ENCODE measurements around the gene MDK.
A peak's percentile ranks its signal among the peaks of the same experiment; 100 is the strongest.
"Not testable (repeated sequence)": the region's sequence is repeated elsewhere in the genome, so short reads cannot be mapped to it uniquely, and the experiment has no call there.

Gene MDK

GRCh38 chr11:46366661-46367161 lies 14.8 kb upstream of the MDK start:
- no peak for DNase-seq (ENCODE audit: low read depth)
- no peak for TF ChIP-seq CTCF (conservative IDR thresholded peaks at IDR 0.05; ENCODE audit: control insufficient read depth, insufficient read depth, low read depth, low read length)
- no peak overlapping the region for H3K4me3 ChIP-seq (ENCODE audit: control insufficient read depth, low read depth, low read length)

GRCh38 chr11:46367244-46367915 lies 14.1 kb upstream of the MDK start:
- DNase-seq (ENCODE audit: low read depth), result peak; percentile 68
- no peak overlapping the region for H3K4me3 ChIP-seq (ENCODE audit: control insufficient read depth, low read depth, low read length)
- TF ChIP-seq CTCF (conservative IDR thresholded peaks at IDR 0.05; ENCODE audit: control insufficient read depth, insufficient read depth, low read depth, low read length), result peak; percentile 68

GRCh38 chr11:46367916-46368267 lies 13.6 kb upstream of the MDK start:
- no peak for TF ChIP-seq CTCF (conservative IDR thresholded peaks at IDR 0.05; ENCODE audit: control insufficient read depth, insufficient read depth, low read depth, low read length)
- DNase-seq (ENCODE audit: low read depth), result no peak
- H3K4me3 ChIP-seq (ENCODE audit: control insufficient read depth, low read depth, low read length), result no peak overlapping the region

GRCh38 chr11:46369458-46370152 lies 11.9 kb upstream of the MDK start:
- peak; percentile 67 for DNase-seq (ENCODE audit: low read depth)
- TF ChIP-seq CTCF (conservative IDR thresholded peaks at IDR 0.05; ENCODE audit: control insufficient read depth, insufficient read depth, low read depth, low read length), result peak; percentile 84
- H3K4me3 ChIP-seq (ENCODE audit: control insufficient read depth, low read depth, low read length), result no peak overlapping the region

GRCh38 chr11:46370253-46370652 lies 11.2 kb upstream of the MDK start:
- TF ChIP-seq CTCF (conservative IDR thresholded peaks at IDR 0.05; ENCODE audit: control insufficient read depth, insufficient read depth, low read depth, low read length), result no peak
- no peak for DNase-seq (ENCODE audit: low read depth)
- no peak overlapping the region for H3K4me3 ChIP-seq (ENCODE audit: control insufficient read depth, low read depth, low read length)

- DNase-seq (ENCODE audit: low read depth); H3K4me3 ChIP-seq (ENCODE audit: control insufficient read depth, low read depth, low read length): not testable (repeated sequence)
Observed at GRCh38 chr11:46371262-46371661, 10.2 kb upstream of the MDK start.

- no peak for TF ChIP-seq CTCF (conservative IDR thresholded peaks at IDR 0.05; ENCODE audit: control insufficient read depth, insufficient read depth, low read depth, low read length)
- no peak for DNase-seq (ENCODE audit: low read depth)
- H3K4me3 ChIP-seq (ENCODE audit: control insufficient read depth, low read depth, low read length), result no peak overlapping the region
Observed at GRCh38 chr11:46372086-46372485, 9.4 kb upstream of the MDK start.

GRCh38 chr11:46372501-46372900 lies 9.0 kb upstream of the MDK start:
- not testable (repeated sequence) for DNase-seq (ENCODE audit: low read depth)

More at GRCh38 chr11:46372501-46372900, 9.0 kb upstream of the MDK start:
- H3K4me3 ChIP-seq (ENCODE audit: control insufficient read depth, low read depth, low read length), result not testable (repeated sequence)

Measured in fibroblast of mammary gland (primary cell).